ENCODE data around the gene TXNL4A. TPM values are rescaled to one million over a fixed set of nuclear protein-coding genes. Genes with fewer than 3 reads are reported as not detected.

TXNL4A gene
- total RNA-seq, 4 donors from 2014 or later, result 4.1 to 36.8 (median 31.0) TPM

- H3K36me3 ChIP-seq, result no peaks in the 10 kb centered on the region
- no peaks in the 10 kb centered on the region for H3K9me3 ChIP-seq
- H3K27ac ChIP-seq, result peak overlapping the region; percentile 92 to 96 (median 94)
- intact Hi-C loops (cut with DNase I; ENCODE audit: low total_unique reads), result loop anchor here (5.0 kb wide), 2 partner anchors 37 to 227 kb away; partner anchors contain the start of gene SLC66A2
- H3K4me1 ChIP-seq, result peaks cover 4 to 28% (median 19%) of the 10 kb centered on the region in 4 donors
- in situ Hi-C loops (cut with MboI; ENCODE audit: low pct_ligation_motif_present in 1 of 4, low pct_unique_long_range_greater_than_20kb in 1 of 4, low sequenced_read_pairs in 3 of 4), result no loop called here
- TF ChIP-seq CTCF (IDR thresholded peaks at IDR 0.05), result no peak
- TF ChIP-seq POLR2A (IDR thresholded peaks at IDR 0.05), result no peak
- TF ChIP-seq POLR2AphosphoS5 (IDR thresholded peaks at IDR 0.05), result no peak
- TF ChIP-seq EP300 (IDR thresholded peaks at IDR 0.05; ENCODE audit: low read depth), result no peak
- peak; percentile 11 for DNase-seq
- 68 to 100% methylated on average over 1 to 14 of the region's 14 CpGs for WGBS, 2 donors (ENCODE audit: low coverage in 1 of 2)
- H3K27me3 ChIP-seq, result no peaks in the 10 kb centered on the region
- H3K4me3 ChIP-seq, result peak overlapping the region; percentile 57 to 91 (median 78)
Measured at GRCh38 chr18:79989195-79989497, 783 bp upstream of the TXNL4A start.

- Histone ChIP-seq H3K36me3 (no peaks in the 10 kb centered on the region), H3K9me3 (no peaks in the 10 kb centered on the region), H3K27me3 (no peaks in the 10 kb centered on the region), H3K4me3 (peak overlapping the region; percentile 57 to 91 (median 78)), H3K27ac (peak overlapping the region; percentile 92 to 96 (median 94)), H3K4me1 (peaks cover 4 to 33% (median 23%) of the 10 kb centered on the region in 4 donors)
- TF ChIP-seq CTCF (IDR thresholded peaks at IDR 0.05) (peak in 3 of 5 experiments; percentile 26 to 41 (median 31)), EP300 (IDR thresholded peaks at IDR 0.05; ENCODE audit: low read depth) (no peak)
- intact Hi-C loops (cut with DNase I; ENCODE audit: low total_unique reads) (loop anchor here (5.0 kb wide), 2 partner anchors 36 to 226 kb away; partner anchors contain the start of gene SLC66A2), in situ Hi-C loops (cut with MboI; ENCODE audit: low pct_ligation_motif_present in 1 of 4, low pct_unique_long_range_greater_than_20kb in 1 of 4, low sequenced_read_pairs in 3 of 4) (no loop called here)
- 1% methylated on average over 30 of the region's 48 CpGs; no CpG with 5 or more reads in 1 of the 2 donors for WGBS, 2 donors (ENCODE audit: low coverage in 1 of 2)
- DNase-seq, result peak; percentile 66
Measured at GRCh38 chr18:79988071-79988450, 302 bp downstream of the TXNL4A start.

GRCh38 chr18:79987566-79987965, 797 bp downstream of the TXNL4A start:
- Histone ChIP-seq H3K27me3 (no peaks in the 10 kb centered on the region), H3K27ac (peak overlapping the region; percentile 92 to 96 (median 94)), H3K9me3 (no peaks in the 10 kb centered on the region), H3K4me1 (peaks cover 4 to 35% (median 25%) of the 10 kb centered on the region in 4 donors), H3K36me3 (no peaks in the 10 kb centered on the region), H3K4me3 (peak overlapping the region; percentile 57 to 91 (median 78))
- in situ Hi-C loops (cut with MboI; ENCODE audit: low pct_ligation_motif_present in 1 of 4, low pct_unique_long_range_greater_than_20kb in 1 of 4, low sequenced_read_pairs in 3 of 4) (no loop called here), intact Hi-C loops (cut with DNase I; ENCODE audit: low total_unique reads) (loop anchor here (5.0 kb wide), 2 partner anchors 35 to 225 kb away; partner anchors contain the start of gene SLC66A2)
- no peak for TF ChIP-seq EP300 (IDR thresholded peaks at IDR 0.05; ENCODE audit: low read depth)
- no peak for TF ChIP-seq POLR2AphosphoS5 (IDR thresholded peaks at IDR 0.05)
- TF ChIP-seq CTCF (IDR thresholded peaks at IDR 0.05), result no peak
- DNase-seq, result no peak
- 1 to 3% methylated on average over 6 of the region's 6 CpGs for WGBS, 2 donors (ENCODE audit: low coverage in 1 of 2)

- peaks cover 4 to 35% (median 25%) of the 10 kb centered on the region in 4 donors for H3K4me1 ChIP-seq
- 37 to 53% methylated on average over 2 to 7 of the region's 7 CpGs for WGBS, 2 donors (ENCODE audit: low coverage in 1 of 2)
- in situ Hi-C loops (cut with MboI; ENCODE audit: low pct_ligation_motif_present in 1 of 4, low pct_unique_long_range_greater_than_20kb in 1 of 4, low sequenced_read_pairs in 3 of 4), result no loop called here
- H3K36me3 ChIP-seq, result no peaks in the 10 kb centered on the region
- H3K4me3 ChIP-seq, result peak overlapping the region in 2 of 4 donors; percentile 74 to 91
- no peaks in the 10 kb centered on the region for H3K9me3 ChIP-seq
- peak overlapping the region in 3 of 4 donors; percentile 92 to 96 (median 95) for H3K27ac ChIP-seq
- intact Hi-C loops (cut with DNase I; ENCODE audit: low total_unique reads), result loop anchor here (5.0 kb wide), 2 partner anchors 34 to 224 kb away; partner anchors contain the start of gene SLC66A2
- DNase-seq, result no peak
- no peak for TF ChIP-seq EP300 (IDR thresholded peaks at IDR 0.05; ENCODE audit: low read depth)
- TF ChIP-seq POLR2AphosphoS5 (IDR thresholded peaks at IDR 0.05), result no peak
- no peak for TF ChIP-seq POLR2A (IDR thresholded peaks at IDR 0.05)
- TF ChIP-seq CTCF (IDR thresholded peaks at IDR 0.05), result no peak
- H3K27me3 ChIP-seq, result no peaks in the 10 kb centered on the region
Measured at GRCh38 chr18:79986726-79987125, 1.6 kb downstream of the TXNL4A start.
